ENCODE results near the gene TMPRSS11E.

TMPRSS11E gene

DNA sequence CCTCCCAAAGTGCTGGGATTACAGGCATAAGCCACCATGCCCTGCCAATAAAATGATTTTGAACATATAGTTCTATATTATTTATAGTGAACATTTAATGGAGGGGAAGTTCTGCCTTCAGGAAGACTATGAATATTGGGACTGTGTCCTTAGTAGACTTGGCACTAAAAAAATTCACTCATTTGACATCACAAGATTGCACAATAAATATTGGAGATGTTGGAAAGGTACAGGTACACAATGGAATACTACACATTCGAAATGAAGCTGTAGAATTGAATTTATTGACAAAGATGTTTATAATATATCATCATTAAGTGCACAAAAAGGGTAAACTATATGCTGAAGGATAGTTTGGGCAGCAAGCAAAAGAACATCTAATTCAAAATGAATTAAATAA lies 13.0 kb upstream of the TMPRSS11E start:
- TF ChIP-seq, protein P1, sequence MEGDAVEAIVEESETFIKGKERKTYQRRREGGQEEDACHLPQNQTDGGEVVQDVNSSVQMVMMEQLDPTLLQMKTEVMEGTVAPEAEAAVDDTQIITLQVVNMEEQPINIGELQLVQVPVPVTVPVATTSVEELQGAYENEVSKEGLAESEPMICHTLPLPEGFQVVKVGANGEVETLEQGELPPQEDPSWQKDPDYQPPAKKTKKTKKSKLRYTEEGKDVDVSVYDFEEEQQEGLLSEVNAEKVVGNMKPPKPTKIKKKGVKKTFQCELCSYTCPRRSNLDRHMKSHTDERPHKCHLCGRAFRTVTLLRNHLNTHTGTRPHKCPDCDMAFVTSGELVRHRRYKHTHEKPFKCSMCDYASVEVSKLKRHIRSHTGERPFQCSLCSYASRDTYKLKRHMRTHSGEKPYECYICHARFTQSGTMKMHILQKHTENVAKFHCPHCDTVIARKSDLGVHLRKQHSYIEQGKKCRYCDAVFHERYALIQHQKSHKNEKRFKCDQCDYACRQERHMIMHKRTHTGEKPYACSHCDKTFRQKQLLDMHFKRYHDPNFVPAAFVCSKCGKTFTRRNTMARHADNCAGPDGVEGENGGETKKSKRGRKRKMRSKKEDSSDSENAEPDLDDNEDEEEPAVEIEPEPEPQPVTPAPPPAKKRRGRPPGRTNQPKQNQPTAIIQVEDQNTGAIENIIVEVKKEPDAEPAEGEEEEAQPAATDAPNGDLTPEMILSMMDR (IDR thresholded peaks at IDR 0.05; ENCODE audit: borderline replicate concordance, insufficient read depth, low read depth, low read length) = no peak

DNA sequence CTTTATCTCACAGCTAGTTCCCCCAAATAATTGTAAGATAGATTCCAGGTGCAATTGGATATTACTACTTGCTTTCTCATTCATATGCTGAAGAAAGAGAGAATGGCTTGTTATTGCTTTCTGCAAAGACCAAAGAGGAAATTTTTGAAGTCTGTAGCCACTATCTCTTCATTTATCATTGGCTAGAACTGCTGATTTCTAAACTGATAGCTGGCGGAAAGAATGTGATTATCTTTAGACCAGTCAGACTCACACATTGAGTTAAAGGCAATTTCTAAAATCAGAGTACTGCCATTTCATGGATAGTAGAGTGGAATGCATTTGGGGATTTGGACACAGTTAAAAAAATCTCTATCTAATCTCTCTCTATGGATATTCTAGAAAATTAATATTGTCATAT lies 12.4 kb upstream of the TMPRSS11E start:
- no peak overlapping the region for H3K4me3 ChIP-seq (ENCODE audit: low read depth, low read length)
- TF ChIP-seq, protein P1 (IDR thresholded peaks at IDR 0.05; ENCODE audit: borderline replicate concordance, insufficient read depth, low read depth, low read length) = no peak

More for the DNA sequence above, 13.0 kb upstream of the TMPRSS11E start:
- H3K4me3 ChIP-seq (ENCODE audit: low read depth, low read length) = no peak overlapping the region

DNA sequence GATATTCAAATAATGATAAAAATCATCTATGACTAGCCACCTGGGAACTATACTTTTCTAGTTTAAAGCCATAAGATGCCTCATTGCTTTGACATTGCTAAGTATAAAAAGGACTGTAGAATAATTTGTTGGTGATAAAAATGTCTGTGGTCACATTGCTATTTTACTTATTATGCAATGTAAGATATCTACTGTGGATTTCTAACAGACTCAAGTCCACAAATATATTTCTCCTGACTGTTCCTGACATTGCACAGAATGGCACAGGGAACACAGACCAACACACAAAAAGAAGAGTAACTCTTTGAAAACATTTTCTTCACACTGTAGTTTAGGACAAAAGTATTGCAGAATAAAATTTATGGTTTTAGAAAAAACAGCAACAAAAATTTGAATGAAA lies 2.2 kb upstream of the TMPRSS11E start:
- TF ChIP-seq, protein P1 (IDR thresholded peaks at IDR 0.05; ENCODE audit: borderline replicate concordance, insufficient read depth, low read depth, low read length) = no peak
- no peak overlapping the region for H3K4me3 ChIP-seq (ENCODE audit: low read depth, low read length)

DNA sequence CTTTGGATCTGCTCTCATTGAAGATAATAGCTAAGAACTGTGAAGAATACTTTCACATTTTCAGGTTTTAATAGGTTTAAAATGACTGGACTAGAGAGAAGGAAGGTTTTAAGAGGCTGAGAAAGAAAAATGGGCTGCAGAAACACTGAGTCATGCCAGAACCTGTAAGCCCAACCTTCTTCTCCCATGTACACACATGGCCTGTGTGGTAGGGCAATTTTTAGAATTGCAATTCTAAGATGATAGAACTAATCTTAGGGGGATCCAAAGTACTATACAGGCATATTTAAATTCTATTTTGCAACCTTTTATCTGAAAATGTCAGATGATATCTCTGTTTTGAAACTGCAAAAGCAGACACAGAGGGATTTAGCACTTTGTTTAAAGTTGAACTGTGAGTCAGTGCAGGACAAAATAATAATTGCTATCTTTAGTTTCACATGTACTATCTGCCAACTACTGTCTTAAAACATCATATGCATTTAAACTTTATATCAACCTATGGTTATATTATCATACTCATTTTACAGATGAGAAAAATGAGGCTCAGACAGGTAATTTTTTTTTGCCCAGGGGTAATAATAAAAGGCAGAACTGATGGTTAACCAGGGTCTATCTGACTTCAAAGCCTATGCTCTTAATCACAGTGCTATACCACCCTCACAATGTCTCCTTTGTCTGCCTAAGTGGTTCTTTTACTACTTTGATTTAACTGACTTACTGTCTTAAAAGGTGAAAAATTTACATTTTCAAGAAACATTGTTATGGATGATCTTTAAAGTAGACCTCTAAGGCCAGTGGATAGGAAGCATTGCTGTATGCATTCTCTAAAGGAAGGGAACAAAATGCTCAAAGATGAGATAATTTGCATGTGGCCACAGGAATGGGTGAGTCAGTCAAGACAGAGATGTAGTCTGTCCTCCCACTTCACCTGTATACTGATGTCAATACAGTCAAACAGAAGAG lies 4.3 kb downstream of the TMPRSS11E start:
- H3K4me3 ChIP-seq (ENCODE audit: low read depth, low read length) = no peak overlapping the region
- TF ChIP-seq, protein P1 (IDR thresholded peaks at IDR 0.05; ENCODE audit: borderline replicate concordance, insufficient read depth, low read depth, low read length) = no peak

DNA sequence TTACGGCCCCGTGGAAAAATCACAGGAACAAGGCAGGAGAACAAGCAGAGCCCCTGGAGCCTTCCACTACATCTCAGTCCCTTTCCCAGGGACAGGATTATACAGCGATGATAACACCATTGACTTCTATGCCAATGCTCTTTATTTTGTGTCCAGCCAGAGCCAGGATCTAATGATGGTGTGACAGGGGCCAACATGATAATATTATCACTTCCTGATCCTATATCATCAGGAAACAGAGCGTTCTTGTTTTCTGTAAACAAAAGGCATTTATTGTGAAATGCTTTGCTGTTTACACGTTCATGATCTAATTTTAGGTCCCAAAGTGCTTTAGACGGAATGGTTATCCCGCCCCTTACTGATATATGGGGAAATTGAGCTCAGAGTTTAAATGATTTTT lies 12.8 kb downstream of the TMPRSS11E start:
- H3K4me3 ChIP-seq (ENCODE audit: low read depth, low read length) = no peak overlapping the region
- TF ChIP-seq, protein P1 (IDR thresholded peaks at IDR 0.05; ENCODE audit: borderline replicate concordance, insufficient read depth, low read depth, low read length) = no peak

DNA sequence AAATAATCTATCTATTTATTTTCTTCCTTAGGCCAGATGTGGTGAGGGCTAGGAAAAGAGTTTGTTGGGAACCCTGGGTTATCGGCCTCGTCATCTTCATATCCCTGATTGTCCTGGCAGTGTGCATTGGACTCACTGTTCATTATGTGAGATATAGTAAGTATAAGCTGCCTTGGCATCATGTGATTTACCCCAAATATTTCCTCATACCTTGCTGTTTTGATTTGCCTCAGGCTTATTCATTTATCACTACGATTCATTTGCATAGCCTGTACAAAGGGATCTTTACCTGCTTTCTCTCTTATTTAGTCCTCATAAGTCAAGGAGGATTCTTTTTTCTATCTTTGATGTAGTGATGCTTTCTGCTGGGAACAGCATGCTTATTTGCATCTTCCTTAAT lies 14.5 kb downstream of the TMPRSS11E start:
- H3K4me3 ChIP-seq (ENCODE audit: low read depth, low read length) = no peak overlapping the region

More for the DNA sequence above, 14.5 kb downstream of the TMPRSS11E start:
- TF ChIP-seq, protein P1 (IDR thresholded peaks at IDR 0.05; ENCODE audit: borderline replicate concordance, insufficient read depth, low read depth, low read length) = no peak
